IPS-18c (cell line): ENCODE results near the gene ZCCHC24.
"Not testable (repeated sequence)": the region's sequence is repeated elsewhere in the genome, so short reads cannot be mapped to it uniquely, and the experiment has no call there.

Source experiments
- H3K4me3 ChIP-seq: 2 replicates; pipeline ENCODE4 v1.7.0; 2013; ENCODE audit warnings: low read depth, mild to moderate bottlenecking, low read length, moderate library complexity; ENCODE audit not compliant: insufficient read depth
- H3K9me3 ChIP-seq: one replicate; pipeline ENCODE4 v1.6.1; 2013; ENCODE audit warnings: mild to moderate bottlenecking, low read length, moderate library complexity; ENCODE audit not compliant: control insufficient read depth, insufficient read depth

ZCCHC24 gene

DNA sequence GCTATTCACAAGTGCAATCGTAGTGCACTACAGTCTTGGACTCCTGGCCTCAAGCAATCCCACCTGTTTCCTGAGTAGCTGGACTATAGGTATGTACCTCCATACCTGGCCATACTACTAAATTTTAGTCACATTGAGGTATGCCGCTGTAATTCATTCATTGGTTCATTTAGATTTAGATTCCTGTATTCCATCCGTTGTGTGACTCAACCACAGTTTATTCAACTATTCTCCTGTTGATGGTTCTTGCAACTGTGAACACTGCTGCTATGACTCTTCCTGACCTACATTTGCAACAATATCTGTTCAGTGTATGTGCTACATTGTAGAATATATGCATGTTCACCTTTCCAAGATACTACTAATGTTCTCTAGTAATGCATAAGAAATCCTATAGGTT is 8.0 kb upstream of the ZCCHC24 start:
- Histone ChIP-seq H3K4me3 (no peak overlapping the region), H3K9me3 (no peaks in the 10 kb centered on the region)

DNA sequence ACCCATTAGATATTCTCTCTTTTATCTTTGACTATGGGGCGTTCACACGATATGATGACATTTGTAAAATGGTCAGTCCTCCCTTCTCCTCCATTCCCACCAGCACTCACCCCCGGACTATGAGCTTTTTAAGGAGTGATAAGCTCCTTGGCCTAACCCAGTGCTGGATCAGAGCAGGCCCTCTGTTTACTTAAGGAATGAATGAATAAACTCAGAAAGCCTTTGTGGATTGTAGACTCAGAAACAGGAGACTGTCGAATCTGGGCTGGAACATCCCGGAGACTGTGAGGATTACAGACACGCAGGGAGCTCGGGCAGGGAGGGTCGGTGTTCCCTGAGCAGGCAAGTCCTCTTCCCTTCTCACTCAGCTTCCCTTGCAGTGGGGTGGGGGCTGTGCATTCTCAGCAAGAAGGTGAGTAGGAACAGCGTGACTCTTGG is 6.8 kb upstream of the ZCCHC24 start:
- Histone ChIP-seq H3K9me3 (no peaks in the 10 kb centered on the region), H3K4me3 (no peak overlapping the region)

DNA sequence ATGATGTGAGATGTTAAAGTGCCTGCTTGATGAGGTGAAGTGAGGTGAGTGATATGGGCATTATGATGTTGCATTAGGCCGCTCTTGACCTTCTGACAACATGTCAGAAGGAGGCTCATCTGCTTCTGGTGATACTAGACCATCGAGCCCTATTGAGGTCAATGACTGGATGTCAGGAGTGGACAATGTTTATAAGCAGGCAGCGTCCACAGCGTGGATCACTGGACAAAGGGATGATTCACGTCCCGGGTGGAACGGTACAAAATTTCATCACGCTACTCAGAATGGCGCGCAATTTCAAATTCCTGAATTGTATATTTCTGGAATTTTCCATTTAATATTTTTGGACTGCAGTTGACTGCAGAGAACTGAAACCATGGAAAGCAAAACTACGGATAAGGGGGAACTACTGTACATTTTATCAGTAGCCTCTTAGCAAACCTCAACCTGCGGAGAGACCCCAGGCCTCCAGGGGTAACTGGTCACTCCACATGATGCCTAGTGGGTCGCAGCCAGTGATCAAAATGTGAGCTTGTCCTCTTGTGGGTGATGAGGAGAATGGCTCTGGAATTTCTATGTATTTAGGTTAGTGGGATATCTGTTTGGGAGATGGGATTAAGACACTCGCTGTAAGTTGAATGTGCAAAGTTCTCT is 5.7 kb upstream of the ZCCHC24 start:
- Histone ChIP-seq H3K4me3 (no peak overlapping the region), H3K9me3 (no peaks in the 10 kb centered on the region)

DNA sequence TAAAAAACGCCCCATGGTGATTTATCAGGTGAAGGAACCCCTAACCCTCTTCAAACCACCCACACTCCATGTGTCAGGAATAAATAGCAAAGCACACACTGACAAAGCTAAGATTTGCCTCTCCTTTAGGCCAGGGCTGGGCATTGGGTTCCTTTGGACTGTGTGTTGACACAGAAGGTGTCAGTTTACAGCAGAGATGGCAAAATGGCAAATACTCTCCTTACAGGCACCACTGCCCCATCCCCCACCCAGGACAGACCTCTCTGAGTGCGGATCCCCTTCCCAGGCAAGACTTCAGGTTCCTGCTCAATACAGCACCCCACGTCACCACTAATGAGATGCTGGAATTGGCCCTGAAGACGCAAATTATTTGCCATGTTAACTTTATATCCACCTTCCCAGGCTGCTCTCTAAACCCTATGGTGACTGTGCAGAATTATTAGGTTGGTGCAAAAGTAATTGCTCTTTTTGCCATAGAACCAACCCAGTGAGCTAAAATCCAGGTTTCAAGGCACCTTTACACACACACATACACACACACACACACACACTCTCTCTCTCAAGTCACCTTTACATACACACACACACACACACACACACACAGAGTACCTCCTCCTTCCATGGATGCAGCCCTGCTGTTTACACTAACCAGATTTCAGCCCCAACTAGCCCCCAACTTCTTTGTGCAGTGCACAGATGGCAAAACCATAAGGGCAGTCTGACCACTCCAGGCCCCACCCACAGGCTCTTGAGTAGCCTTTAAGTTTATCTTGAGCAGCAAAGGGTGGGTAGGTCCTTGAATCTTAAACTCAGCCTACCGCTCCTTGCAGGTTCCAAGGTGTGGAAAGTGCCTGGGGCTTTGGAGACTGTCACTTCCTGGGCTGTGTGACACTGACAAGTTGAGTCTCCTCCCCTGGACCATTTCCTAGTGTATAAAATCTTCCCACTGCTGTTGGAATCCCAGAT is 4.0 kb upstream of the ZCCHC24 start:
- no peak overlapping the region for H3K4me3 ChIP-seq
- H3K9me3 ChIP-seq = no peaks in the 10 kb centered on the region

DNA sequence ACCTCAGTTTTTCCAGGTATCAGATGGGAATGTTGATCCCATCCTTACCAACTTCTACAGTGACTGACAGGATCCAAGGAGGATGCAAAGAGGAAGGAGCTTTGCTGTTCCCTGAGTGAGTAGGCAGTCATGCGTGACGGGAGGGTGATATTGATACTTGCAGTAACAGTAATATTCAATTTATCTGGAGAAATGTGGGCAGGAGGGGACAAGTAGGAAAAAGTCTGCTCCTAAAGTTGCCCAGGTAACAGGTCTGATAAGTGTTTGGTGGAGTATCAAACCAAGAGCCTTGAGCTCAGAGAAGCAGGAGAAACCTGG is 3.3 kb upstream of the ZCCHC24 start:
- no peak overlapping the region for H3K4me3 ChIP-seq
- H3K9me3 ChIP-seq = no peaks in the 10 kb centered on the region

DNA sequence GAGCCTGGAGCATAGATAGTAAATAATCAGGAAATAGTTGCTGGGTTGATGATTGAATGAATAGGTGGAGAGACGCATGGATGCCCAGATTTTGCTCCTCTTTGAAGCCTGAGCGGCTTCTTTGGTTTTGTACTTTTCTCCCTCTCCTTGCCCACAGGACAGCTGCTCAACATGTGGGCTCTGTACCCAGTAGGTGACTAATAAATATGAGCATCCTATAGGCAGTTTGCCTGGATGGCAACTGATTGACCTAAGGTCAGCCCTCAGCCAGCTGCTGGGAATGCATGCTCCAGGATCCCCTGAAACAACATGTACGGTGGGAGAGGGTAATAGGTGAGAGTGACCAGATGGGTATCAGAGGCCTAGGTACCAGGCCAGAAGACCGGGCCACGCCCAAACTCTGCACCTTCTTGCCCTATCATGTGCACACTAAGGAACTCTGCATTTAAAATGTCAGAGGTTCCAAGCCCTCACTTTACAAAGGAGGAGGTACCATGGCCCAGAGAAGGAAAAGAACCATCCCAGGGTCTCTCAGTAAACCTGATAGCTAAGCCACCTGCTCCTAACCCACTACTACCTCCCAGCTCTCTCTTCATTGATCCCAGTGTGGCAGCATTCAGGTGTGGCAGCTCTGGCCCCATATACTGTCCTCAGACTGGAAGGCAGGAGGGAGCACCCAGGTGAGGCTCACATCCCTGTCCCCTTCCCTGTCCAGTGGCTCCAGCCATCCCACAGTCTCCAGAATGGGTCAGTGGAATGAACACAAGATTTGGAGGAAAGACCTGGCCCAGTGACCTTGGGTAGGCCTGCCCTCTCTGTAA is 2.7 kb upstream of the ZCCHC24 start:
- Histone ChIP-seq H3K9me3 (no peaks in the 10 kb centered on the region), H3K4me3 (no peak overlapping the region)

DNA sequence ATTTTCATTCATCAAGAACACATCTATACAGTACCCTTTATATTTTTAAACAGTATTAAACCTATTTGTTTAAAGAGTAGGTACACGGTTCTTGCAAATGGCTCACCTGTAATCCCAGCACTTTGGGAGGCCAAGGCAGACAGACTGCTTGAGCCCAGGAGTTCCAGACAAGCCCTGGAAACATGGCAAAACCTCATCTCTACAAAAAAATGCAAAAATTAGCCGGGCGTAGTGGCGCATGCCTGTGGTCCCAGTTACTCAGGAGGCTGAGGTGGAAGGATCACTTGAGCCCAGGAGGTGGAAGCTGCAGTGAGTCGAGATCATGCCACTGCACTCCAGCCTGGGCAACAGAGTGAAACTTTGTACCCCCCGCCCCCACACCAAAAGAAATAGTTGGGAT is 1.8 kb upstream of the ZCCHC24 start:
- not testable (repeated sequence) for H3K9me3 ChIP-seq, H3K4me3 ChIP-seq

DNA sequence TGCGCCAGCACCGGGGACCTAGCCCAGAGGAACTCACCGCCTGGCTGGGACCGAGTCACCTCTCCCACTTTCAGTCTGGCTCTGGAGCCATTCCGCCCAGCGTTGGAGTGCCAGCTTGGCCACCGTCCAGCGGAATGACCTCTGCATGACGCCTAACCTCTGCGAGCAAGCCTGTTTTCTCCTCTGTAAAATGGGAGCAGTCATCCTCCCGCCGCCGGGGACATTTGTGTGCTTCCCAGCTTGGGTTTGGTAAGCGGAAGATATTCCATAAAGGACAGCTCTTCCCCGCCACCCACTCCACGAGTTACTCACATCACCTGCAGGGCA is 1.3 kb upstream of the ZCCHC24 start:
- Histone ChIP-seq H3K4me3 (peak overlapping the region; percentile 56), H3K9me3 (no peaks in the 10 kb centered on the region)

DNA sequence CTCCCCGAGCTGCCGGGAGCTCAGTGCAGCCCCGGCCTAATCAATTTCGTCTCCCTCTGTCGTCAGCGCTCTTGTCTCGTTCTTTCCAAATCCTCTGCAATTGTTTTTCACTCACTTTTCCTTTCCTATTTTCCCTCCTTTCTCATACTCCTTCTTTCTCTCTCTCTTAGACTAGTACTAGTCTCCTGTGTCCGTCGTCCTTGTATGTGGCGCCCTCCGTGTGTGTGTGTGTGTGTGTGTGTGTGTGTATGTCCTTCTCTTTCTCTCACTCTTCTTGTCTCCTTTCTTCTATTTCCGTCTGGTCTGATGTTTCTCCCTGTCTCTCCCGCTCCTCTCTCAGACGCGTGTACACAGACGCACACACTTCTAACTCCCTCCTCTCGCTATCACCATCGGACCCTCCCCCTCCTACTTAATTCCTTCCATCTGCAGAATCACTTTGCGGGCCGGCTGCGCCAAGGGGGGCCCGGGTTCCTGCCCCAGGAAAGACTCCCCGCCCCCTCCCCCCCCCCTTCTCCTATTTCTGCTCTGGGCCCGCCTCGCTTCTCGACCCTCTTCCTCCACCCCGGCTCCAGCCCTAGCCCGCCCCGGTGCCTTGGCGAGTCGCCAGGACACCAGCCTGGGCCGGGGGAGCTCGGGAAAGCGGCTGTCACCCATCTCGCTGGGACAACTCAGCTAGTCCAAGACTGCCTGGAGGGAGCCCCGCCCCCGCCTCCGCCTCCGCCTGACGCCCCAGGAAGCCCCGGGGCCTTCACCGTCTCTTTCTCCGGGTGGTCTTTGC is 743 bp upstream of the ZCCHC24 start:
- H3K4me3 ChIP-seq = peak overlapping the region; percentile 56
- no peaks in the 10 kb centered on the region for H3K9me3 ChIP-seq

DNA sequence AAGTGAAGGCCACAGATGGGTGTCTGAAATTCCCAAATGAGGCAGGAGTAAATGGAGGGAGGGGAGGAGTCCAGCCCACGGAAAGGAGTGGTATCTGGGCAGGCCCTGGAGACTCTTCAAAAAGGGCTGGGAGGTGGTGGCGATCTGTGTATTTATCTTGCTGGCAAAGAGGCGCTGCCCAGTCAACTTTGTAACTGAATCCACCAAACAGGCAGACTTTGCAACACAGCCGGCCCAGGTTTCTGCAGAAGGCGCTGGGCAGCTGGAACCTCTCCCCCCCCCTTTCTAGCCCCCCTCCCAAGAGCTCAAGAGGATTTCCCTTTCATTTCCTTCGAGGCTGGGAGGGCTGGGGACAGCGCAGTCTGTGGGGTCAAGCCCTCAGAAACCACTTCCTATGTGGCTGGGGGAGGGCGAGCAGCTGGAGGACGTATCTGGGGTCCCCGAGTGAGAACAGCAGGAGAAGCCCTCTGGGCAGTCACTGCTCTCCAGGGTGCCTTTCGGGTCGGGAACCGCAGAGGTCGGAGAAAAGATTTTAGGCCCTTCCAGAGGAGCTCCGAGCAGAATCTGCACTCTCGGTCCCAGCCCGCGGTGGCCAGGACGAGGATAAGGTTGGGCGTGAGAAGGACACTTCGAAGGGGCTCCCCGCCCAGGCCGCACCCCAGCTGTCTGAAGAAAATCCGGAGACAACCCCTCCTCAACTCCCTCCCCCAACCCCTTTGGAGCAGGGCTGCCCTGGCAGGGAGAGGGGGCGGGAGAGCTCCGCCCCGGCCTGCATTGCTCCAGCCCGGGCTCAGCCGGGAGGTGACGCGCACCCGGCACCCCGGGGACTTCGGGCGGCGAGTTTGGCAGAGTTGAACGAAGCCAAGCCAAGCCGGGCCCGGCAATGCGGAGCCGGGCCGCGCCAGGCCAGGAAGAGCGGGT is 965 bp downstream of the ZCCHC24 start:
- peak overlapping the region; percentile 67 for H3K4me3 ChIP-seq
- no peaks in the 10 kb centered on the region for H3K9me3 ChIP-seq

DNA sequence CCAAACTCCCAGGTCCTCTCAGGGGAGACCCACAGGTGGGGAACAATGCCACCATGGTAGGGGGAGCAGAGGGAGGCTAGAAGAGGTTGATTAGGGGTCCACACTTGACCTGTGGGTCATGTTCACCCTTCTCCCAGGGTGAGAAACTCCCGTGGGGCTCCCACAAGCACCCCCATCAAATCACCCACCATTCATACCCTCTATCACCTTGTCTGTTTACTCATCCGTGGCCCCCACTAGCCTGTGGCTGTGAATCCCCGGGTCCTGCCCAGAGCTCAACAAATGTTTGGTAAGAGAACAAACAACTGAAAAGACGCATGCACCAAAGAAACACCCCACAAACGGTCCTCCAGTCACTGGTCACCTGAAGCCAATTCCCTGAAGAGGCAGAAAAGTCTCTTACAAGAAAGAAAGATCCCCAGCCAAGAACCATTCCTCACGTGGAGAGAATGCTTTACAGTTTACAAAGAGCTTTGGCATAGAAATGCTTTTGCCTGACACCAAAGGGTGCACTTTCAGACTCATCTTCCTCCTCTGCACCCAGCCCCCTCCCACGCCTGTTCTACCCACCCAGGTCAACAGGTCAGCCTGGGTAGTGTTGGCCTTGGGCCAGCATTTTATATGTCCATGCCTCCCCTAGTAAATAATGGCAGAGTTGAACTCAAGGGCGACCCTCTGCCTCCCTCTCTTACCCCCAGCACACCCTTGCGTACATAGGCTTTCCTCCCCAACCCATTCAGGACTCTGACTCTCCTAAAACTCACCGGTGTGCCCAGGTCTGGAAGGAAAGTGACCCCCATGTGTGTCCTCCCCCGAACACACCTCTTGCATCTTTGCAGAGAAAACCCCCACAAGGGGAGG is 1.9 kb downstream of the ZCCHC24 start:
- H3K9me3 ChIP-seq = no peaks in the 10 kb centered on the region
- peak overlapping the region; percentile 67 for H3K4me3 ChIP-seq

DNA sequence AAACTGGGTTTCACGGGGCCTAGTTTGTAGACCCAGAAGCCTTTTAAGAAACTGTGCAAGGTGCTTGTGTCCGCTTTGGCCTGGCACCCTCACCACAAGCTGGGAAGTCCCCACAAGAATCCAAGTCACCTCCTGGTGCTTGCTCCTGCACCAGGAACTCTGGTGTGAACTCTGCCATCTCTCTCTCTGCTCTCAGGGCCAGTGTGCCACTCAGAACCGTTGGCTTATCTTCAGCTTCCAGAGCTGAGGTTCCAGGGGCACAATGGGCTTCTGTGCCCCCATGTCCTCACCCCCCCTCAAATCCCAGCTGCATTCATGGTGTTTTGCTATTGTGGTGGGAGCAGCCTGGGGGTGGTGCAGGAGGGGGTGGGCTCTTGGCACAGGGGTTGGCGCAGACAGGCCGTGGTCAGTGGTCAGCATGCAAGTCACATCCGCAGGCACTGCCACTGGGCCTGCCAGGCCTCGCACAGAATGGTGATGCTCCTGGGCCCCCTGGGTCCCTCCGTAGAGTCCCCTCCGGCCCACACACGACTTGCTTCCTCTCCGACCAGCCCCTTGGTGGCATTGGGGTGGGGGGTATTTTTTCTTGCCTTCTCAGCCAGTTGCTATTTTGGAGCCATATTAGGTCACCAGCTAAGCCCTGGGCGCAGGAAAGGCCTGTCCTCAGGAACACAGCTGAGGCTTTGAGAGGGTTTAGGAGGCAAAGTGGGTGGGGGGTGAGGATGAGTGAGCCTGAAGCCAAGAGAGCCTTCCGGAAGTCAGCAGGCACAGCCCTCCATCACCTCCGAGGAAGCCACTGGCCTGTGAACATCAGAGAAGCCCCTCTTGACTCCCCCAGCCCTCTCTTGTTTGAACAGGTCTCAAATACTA is 3.0 kb downstream of the ZCCHC24 start:
- Histone ChIP-seq H3K4me3 (no peak overlapping the region), H3K9me3 (no peaks in the 10 kb centered on the region)

DNA sequence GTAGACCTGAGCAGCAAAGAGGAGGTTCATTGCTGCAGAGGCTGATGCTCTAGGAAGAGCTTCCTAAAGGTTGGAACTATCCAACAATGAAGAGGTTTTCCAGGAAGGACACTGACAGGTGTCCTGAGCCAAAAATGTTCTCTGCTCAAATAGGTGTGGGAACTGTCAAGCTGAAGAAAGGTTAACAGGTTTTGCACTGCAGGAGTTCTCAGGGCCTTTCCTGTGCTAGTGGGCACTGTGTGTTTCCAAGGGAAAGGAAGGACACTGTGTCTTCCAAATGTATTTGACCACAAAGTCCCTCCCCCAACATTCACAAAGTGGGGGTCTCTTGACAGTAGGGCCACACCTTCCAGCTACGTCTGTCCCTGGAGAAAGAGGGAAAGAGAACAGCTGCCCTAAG is 4.0 kb downstream of the ZCCHC24 start:
- Histone ChIP-seq H3K9me3 (no peaks in the 10 kb centered on the region), H3K4me3 (no peak overlapping the region)

DNA sequence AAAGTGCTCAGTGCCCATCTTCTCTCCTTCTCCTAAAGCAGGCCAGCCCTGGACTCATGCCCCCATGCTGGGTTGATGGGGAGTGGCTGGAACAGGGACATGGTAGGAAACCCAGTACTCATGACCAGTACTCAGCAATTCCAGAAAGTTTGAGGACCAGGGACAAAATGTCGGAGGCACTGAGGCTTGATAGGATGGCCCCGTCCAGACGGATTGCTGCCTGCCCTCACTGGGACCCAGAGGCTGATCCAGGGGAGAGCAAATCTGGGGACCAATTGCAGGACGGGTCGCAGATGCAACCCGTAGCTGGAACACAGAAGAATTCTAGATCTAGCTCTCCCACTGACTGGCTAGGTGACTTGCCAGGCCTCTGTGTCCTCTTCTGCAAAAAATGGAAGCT is 5.1 kb downstream of the ZCCHC24 start:
- Histone ChIP-seq H3K9me3 (no peaks in the 10 kb centered on the region), H3K4me3 (no peak overlapping the region)

DNA sequence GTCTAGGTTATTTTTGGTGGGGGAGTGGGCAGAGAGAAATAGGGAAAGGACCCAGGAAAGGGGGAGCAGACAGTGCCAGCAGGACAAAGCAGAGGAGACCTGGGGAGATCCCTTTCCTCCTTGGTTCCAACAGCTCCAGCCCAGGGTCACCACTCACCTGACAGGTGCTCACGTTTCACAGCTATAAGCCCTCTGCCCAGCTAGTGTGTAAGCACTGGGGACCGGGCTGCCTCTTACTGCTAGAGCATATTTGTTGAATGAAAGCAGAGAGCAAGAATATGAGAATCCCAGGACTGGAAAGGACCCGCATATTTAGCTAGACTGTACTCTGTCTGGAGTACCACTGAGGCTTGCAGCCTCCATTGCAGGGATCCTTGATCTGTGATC is 6.7 kb downstream of the ZCCHC24 start:
- Histone ChIP-seq H3K4me3 (no peak overlapping the region), H3K9me3 (no peaks in the 10 kb centered on the region)
